Stimulated activated CD4-positive, alpha-beta T cell treated with anti-CD3 and anti-CD28 coated beads, Interleukin-12 subunit alpha, Interleukin-12 subunit beta, amount 100 ng/mL, for 24 hours (primary cell): Measurements from ENCODE around the gene PRDM15.
"Not testable (repeated sequence)": the region's sequence is repeated elsewhere in the genome, so short reads cannot be mapped to it uniquely, and the experiment has no call there.

ENCODE experiments used
- DNase-seq, 2 experiments: peaks; one replicate each; pipeline ENCODE4 v3.0.0-alpha.2; 2020; ENCODE audit warnings: low read depth in 2 of 2

PRDM15 gene

DNA sequence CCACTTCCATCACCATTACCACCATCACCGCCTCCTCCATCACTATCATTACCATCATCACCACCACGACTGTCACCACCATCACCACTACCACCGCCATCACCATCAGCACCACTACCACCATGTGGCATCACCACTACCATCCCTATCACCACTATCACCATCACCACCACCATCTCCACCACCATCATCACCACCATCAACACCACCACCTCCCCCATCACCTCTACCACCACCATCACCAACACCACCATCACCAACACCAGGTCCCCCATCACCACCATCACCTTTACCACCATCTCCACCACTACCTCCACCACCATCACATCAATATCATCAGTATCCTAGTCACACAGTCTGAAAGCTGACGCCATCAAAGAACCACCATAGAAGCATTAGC, 72.4 kb downstream of the PRDM15 start:
- no peak for DNase-seq

DNA sequence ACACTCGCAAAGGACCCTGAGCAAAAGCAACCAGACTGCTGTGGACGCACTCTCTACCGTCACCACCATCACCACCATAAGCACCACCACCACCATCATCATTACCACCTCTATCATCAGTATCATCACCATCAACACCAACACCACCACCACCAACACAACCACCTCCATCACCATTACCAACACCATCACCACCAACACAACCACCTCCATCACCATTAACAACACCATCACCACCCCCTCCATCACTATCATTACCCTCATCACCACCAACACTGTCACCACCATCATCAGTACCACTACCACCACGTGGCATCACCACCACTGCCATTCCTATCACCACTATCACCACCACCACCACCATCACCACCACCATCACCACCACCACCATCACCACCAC, 73.5 kb downstream of the PRDM15 start:
- DNase-seq, result no peak

DNA sequence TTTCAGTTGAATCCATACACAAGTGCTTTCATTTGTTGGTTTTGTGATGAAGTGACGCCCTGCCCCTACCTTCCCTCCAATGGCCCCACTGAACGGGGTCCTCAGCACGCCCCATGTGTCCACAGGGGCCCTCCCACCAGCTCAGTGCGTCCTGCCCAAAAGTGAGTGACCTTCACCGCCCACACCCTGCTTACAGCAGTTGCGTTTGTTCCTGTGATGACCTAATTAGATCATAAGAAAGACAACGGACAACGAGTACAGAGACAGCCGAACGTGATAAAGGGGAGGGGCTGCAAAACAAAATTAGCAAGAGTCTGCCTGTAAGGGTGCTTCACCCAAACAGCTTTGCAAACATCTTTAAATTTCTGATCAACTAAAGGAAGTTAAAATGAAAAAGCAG, 74.1 kb downstream of the PRDM15 start:
- DNase-seq, result no peak

DNA sequence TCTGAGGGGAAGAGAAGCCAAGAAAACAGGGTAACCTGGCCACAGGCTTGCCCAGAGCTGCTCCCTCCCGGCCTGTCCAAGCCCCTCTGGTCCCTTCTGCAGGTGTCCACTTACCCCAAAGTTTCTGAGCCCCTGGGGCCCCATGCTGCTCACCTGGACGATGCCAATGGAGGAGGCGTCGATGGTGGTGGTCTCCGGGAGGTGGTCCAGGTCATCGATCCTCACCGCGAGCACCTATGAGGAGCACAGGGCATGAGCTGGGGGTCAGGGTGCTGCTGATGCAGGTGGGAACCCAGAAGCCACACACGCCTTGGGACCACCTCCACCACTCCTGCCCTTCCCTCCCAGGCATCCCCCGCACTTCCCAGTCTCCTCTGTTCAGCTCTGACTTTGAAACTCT, 74.8 kb downstream of the PRDM15 start:
- no peak for DNase-seq

DNA sequence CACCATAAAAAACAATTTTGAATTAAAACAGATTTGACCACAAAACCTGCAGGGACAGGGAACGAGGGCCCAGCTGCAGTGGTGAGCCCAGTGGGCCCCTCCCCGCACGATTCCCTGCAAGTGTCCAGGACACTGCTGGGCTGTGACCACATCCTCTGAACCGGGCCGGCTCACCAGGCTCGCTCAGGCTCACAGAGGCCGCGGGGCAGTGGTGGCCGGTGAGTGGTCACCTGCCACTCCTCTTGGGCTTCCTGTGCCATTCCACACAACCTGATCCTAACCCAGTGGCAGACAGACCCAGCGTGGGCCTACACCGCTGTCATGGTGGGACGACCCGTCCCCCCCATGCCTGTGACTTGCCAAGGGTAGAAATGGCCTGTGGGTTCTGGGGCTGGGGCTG, 75.8 kb downstream of the PRDM15 start:
- DNase-seq, result no peak

DNA sequence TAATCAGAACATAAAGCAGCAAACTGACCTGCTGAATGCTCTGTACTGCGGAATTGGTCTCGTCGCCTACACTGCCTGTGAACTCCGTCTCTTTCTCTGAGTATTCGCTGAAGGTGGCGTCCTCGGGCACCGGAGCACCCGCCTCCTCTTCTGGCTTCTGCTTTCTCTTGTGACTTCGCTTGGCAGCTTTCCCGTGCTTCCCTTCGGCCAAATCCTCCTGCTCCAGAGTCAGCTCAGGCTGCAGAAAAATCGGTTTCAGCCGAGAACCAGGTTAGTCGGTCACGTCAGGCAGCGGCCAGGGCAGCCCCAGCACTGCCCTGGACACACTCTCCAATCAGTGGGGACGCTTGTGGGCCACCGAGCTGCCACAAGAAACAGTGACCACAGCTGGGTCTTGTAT, 76.5 kb downstream of the PRDM15 start:
- no peak for DNase-seq

DNA sequence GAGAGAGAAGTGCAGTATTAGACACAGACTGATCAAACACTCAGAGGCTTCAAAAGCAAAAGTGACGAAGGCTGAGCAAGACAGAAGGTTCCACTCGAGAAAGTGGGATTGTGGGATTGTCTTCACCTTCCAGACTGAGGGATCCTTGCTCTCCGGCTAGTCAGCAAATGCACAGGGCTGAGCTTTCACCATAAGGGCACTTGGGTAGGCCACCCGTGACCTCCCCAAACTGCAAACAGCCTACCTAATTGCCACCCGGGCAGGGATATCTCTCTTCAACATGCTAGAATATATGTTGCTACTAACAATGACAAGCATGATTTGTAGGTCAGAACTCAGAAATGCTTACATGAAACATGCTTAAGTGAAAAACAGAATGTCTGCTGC, 77.0 kb downstream of the PRDM15 start:
- DNase-seq, result no peak

DNA sequence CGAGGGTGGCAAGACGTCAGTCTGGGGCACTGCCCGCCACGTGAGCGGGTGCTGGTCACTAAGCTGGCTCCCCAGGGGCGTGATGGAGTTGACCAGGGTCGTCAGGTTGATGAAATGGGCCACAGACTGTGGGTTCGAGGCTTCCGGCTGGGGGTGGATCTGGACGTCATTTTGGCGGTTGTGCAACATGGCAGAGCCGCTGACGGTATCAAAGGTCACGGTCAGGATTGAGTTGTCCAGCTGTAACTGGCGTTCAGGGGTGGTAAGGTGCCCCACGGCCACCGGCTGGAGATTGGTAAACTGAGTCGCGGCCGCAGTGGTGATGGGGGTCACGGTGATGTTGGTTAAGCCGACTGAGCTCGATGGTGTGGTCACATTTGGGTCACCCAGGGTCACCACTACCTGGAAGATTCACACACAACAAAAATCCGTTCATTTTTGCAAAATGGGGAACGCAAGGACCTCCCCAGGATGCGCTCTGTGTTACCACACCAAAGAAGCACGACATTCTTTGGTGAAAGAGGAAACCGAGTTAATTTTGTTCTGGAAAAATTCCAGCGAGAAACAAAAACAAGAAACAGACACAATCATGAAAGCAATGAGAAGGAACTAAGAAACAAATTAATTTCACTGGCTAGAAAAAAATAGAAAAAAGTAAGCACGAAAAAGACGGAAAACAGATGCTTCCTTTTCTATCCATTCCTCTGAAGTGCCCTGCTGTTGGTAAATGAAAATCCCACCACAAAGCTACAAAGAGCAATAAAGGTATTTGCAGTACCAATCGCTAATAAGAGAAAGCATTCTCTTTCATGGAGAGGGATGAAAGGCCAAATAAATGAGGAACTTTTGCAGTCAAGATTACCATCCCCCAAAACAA, 77.6 kb downstream of the PRDM15 start:
- no peak for DNase-seq

DNA sequence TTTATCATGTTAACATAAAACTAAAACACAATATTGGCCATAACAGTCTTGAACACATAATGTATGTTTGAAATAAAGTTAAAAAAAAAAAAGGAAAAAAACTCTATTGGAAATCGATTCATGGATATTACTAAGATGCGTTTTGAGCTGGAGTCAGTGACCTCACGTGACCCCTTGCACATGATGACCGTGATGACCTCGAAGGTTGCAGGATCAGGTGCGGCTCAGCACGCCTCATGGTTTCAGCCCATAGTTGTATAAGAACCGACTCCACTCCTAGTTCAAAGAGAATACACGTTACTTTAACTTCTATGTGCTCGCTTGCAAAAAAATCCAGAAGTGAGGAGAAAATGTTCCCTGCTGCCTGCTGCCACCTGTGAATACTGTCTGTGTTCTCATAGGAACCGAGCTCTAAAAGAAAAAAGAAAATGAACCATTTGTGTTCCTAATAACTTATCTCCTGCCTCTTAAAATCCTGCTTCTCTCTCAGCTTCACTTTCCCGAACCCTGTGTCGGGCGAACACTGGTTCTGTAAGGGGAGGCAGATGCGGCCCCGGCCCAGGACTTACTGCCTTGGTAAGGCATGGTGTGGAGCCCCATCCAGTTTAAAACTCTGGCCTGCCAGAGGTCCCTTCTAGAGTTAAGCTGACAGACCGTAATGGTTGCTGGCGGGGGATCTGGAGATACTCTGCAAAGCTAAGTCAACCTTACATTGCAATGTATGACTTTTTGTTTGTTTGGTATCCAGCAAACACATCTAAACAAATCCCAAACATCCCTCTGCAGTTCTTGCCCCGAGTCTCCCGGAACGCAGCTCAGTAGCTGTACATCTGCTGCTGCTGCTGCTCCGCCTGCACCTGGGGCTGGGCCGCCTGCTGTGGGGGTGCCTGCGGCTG, 78.5 kb downstream of the PRDM15 start:
- no peak for DNase-seq

DNA sequence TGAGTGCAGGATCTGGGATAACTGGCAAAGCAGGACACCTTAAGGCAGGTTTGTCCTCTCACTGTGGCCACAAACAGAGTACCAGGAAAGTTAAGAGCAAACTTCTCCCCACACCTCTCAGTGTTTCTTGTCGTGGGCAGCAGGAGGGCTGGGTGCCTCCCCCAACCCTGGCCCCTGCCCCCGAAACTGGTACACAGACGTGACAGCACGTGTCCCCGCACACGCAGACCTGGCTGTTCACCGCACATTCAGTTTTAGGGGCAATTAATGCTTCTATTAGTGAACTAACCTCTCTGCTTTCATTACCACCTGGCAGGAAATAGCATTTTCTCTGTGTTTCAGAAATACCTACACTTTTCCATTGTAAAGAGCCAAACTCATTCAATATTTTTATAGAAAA, 79.4 kb downstream of the PRDM15 start:
- DNase-seq, result no peak

DNA sequence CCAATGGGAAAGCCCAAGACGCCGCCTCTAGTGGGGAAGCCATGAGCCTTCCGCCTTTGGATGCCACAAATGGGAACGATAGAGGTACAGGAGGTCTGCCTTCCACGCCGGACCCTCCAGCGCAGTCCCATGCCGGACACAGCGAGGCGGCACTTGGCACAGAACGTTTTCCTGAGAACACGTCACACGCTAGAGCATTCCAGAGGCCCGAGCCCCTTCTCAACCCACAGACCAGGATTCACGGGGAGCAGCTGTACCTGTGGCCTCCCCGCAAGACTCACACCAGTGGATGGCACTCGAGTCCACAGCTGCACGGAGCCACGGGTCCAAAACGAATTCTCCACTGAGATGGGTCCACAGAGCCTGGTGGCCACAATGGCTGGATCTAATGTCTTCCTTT, 80.8 kb downstream of the PRDM15 start:
- no peak for DNase-seq

DNA sequence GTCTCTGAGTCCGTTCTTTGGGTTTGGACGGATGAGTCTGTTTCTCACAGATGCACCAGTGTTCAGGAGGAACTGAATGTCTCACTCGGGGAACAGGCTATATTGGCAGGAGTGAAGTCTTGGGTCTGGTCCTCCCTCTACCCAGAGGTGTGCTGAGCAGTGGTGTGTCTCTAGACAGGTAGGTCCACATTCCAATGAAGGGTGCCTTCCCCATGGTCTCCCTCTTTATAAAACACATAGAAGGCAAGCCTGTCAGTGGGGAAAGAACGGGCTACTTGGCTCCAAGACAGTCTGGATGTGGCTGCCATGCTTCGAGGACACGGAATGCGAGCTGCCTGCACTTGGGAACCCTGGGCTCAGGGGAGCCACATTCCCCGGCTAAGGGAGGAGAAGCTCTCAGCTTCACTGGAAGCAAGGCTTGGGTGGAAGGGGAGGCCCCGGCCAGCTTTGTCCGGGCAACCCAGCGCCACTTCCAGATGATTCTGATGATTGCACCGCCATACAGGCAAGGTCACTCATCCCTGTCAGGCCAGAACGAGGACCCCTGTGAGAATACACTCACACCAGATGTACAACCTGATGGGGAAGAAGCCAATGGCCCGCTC, 82.6 kb downstream of the PRDM15 start:
- DNase-seq, result no peak

DNA sequence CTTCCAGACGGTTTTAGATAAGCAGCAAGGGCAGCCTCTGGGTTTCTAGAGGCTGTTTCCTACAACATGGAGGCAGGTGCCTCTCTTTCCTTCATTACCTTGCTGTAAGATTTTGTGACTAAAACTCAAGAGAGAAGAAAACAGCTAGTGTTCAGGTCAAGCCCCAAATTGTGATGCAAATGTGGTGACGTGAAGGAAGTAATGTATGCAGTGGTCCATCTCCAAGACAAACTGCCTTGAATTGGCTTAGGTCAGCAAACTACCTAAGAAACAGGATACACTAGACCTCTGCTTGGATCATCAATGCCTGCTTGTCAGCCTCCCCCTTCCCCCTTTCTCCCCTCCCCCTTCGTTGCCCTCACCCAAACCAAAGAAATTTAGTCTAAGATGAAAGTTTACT, 83.4 kb downstream of the PRDM15 start:
- DNase-seq, result no peak

DNA sequence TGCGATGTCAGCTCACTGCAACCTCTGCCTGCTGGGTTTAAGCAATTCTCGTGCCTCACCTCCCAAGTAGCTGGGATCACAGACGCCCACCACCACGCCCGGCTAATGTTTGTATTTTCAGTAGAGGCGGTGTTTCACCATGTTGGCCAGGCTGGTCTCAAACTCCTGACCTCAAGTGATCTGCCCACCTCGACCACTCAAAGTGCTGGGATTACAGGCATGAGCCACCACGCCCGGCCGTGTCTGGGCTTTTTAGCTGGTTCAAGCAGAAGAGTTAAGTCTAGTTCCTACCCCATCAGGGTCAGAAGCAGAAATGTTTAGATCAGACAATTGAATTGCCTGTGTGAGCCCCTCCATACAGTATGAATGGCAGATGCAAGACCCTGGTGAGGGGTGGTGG, 84.5 kb downstream of the PRDM15 start:
- DNase-seq, result no peak

DNA sequence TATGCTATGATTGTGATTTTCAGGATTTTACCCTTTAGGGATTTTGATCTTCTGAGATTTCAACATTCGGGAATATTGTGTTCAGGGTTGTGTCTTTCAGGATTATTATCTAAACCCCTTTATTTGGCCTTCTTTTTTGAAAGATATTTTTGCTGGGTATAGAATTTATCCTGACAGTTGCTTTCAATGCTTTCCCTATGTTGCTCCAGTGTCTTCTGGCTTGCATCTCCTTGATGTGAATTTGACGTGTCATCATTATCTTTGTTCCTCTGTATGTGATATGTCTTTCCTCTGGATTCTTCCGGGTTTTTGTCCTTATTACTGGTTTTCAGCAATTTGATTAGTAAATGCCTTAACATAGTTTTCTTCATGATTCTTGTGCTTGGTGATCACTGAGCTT, 86.4 kb downstream of the PRDM15 start:
- DNase-seq, result no peak

DNA sequence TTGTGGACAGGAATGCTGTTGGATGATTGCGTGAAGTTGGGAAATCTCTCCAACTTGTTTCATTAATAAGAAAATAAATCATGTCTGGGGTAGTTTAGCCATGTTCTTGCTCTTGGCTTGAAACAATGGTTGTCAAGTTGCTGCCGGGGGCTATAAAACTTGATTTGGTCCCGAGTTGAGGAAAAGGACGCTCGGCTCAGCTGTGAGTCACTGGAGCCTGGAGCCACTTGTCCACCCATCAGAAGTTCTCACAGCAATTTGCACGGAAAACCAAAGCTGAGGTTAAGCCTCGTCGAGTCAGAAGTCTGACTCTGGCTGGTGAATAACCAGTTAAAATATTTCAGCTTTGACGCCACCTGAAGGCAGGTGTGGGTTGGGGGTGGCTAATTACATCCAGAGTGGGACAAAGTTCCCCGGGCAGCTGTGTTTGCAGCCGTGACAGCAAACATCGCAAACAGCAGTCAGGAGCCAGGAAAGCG, 92.6 kb downstream of the PRDM15 start:
- DNase-seq, result no peak

DNA sequence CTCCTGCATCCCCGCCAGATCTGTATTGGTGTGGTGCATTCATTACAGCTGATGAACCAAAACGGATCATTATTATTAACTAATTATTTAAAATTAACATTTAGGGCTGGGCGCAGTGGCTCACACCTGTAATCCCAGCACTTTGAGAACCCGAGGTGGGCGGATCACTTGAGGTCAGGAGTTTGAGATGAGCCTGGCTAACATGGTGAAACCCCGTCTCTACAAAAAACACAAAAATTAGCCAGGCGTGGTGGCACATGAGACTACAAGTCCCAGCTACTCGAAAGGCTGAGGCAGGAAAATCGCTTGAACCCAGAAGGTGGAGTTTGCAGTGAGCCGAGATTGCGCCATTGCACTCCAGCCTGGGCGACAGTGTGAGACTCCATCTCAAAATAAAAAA, 93.9 kb downstream of the PRDM15 start:
- DNase-seq, result not testable (repeated sequence)

DNA sequence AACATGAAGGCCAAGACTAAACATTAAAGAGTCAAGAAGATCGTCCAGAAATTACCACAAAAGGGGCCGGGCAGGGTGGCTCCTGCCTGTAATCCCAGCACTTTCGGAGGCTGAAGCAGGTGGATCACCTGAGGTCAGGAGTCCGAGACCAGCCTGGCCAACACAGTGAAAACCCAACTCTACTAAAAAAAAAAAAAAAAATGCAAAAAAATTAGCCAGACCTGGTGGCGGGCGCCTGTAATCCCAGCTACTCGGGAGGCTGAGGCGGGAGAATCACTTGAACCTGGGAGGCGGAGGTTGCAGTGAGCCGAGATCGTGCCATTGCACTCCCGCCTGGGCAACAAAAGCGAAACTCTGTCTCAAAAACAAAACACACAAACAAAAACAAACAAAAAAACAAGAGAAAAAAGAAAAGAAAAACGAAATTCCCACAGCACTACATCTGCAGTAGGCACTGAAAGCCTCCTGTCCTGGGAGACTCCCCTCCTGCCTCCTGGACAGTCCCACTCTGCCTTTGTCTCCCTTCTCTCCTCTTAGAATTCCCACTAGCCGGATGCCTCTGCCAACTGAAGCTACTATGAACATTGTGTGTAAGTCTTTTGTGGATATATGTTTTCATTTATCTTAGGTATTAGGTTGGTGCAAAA, 94.6 kb downstream of the PRDM15 start:
- DNase-seq, result no peak

DNA sequence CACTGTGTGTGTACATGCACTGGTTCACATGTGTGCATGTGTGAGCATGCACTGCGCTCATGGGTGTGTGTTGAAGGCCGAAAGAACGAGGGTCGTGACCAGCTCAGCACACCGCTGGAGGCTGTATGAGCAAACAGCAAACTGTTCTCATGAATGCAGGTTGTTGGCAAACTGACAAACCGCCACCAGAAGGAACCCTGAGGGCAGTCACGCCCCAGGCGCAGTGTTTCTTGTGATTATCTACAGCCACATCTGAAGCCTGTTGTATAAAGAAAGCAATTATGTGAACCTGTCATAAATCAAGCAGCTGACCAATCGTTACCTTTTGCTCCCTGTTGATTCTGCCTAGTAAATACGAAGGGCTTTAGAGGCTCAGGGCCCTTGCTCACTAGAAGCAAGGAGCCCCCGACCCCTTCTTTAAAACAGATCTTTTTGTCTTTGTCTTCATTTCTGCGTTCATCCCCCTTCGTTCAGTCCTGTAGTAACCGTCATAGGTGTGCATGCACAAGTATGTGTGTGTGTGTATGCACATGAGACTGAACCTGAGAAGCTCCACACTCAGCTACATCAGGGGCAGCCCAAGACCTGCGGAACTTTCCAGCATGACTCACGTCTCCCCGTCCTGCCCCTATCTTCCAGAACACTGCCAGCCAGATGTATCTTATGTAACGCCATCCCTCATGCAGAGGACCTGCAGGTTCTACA, 95.5 kb downstream of the PRDM15 start:
- no peak for DNase-seq

DNA sequence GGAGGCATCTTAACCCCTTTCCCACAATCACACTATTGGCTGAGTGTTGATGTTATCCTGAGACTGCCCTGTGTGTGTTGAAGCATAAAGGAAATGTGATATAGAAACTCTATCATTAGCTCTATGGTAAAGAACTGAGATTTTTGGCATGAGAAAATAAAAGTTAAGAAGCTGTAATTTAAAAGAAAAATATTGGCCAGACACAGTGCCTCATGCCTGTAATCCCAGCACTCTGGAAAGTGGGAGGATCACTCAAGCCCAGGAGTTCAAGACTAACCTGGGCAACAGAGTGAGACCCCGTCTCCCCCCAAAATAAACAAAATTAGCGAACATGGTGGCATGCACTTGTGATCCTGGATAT, 98.1 kb downstream of the PRDM15 start:
- no peak for DNase-seq

DNA sequence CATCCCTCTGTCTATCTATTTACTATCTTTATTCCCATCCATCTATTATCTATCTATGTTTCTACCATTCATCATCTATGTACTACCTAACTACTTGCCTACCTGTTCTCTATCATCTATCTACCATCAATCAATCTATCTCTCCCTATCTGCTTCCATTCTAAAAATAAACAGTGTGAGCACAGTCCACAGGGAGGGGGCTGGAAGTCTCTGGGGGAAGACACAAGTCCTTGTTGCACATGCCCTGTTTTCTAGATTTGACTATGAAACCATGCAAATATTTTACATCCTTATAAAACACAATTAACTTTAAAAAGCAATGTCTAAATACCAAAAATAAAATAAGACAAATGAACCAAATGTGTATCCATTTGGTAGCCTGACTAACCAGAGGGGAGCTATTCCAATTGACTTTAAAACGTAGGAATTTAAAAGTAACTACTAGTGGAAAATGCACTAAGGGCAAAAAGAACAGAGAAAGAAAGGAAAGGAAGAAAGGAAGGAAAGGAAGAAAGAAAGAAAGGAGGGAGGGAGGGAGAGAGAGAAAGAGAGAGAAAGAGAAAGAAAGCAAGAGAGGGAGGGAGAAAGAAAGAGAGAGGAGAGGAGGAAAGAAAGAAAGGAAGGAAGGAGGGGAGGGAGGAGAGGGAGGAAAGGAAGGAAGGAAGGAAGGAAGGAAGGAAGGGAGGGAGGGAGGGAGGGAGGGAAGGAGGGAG, 98.7 kb downstream of the PRDM15 start:
- DNase-seq, result no peak
